ENCODE results near the gene MTMR12.

Gene MTMR12

GRCh38 chr5:32312197-32312594 is 543 bp downstream of the MTMR12 start:
- Histone ChIP-seq H3K4me3 (ENCODE audit: low read depth, low read length) (peak overlapping the region; percentile 71), H3K36me3 (no peaks in the 10 kb centered on the region), H3K27me3 (no peaks in the 10 kb centered on the region), H3K9me3 (no peaks in the 10 kb centered on the region), H3K4me1 (no peaks in the 10 kb centered on the region)
- TF ChIP-seq, protein P1, sequence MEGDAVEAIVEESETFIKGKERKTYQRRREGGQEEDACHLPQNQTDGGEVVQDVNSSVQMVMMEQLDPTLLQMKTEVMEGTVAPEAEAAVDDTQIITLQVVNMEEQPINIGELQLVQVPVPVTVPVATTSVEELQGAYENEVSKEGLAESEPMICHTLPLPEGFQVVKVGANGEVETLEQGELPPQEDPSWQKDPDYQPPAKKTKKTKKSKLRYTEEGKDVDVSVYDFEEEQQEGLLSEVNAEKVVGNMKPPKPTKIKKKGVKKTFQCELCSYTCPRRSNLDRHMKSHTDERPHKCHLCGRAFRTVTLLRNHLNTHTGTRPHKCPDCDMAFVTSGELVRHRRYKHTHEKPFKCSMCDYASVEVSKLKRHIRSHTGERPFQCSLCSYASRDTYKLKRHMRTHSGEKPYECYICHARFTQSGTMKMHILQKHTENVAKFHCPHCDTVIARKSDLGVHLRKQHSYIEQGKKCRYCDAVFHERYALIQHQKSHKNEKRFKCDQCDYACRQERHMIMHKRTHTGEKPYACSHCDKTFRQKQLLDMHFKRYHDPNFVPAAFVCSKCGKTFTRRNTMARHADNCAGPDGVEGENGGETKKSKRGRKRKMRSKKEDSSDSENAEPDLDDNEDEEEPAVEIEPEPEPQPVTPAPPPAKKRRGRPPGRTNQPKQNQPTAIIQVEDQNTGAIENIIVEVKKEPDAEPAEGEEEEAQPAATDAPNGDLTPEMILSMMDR (IDR thresholded peaks at IDR 0.05; ENCODE audit: low read depth, low read length) = no peak
- peak; percentile 75 for DNase-seq

- H3K4me1 ChIP-seq = no peaks in the 10 kb centered on the region
- H3K27me3 ChIP-seq = no peaks in the 10 kb centered on the region
- TF ChIP-seq, protein P1 (IDR thresholded peaks at IDR 0.05; ENCODE audit: low read depth, low read length) = no peak
- DNase-seq = no peak
- H3K9me3 ChIP-seq = no peaks in the 10 kb centered on the region
- no peaks in the 10 kb centered on the region for H3K36me3 ChIP-seq
- peak overlapping the region; percentile 71 for H3K4me3 ChIP-seq (ENCODE audit: low read depth, low read length)
Measured at GRCh38 chr5:32311404-32312196, 1.1 kb downstream of the MTMR12 start.

- no peak overlapping the region for H3K4me3 ChIP-seq (ENCODE audit: low read depth, low read length)
- H3K4me1 ChIP-seq = no peaks in the 10 kb centered on the region
- H3K9me3 ChIP-seq = no peaks in the 10 kb centered on the region
- TF ChIP-seq, protein P1 (IDR thresholded peaks at IDR 0.05; ENCODE audit: low read depth, low read length) = no peak
- H3K36me3 ChIP-seq = no peaks in the 10 kb centered on the region
- H3K27me3 ChIP-seq = no peaks in the 10 kb centered on the region
- DNase-seq = no peak
Measured at GRCh38 chr5:32309761-32310160, 3.0 kb downstream of the MTMR12 start.

DNA sequence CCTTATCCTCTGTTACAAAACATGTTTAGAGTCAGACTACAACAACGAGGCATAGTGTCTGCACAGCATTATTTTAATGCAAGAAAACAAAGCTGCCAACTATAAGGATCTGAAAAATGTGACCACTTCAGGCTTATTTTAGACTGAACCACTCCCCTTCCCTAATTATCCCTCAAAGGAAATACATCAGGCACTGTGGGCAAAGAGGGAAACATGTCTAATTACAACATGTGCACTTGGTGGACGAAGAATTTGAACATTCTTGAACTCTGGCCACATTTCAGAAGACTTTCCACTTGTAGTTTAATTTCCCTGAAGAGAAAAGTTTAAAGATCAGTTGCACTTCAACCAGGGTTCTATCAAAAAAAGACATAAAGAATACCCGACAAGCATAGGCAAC is 3.8 kb downstream of the MTMR12 start:
- H3K4me1 ChIP-seq = no peaks in the 10 kb centered on the region
- DNase-seq = no peak
- H3K36me3 ChIP-seq = no peaks in the 10 kb centered on the region
- TF ChIP-seq, protein P1 (IDR thresholded peaks at IDR 0.05; ENCODE audit: low read depth, low read length) = no peak
- H3K27me3 ChIP-seq = no peaks in the 10 kb centered on the region
- no peaks in the 10 kb centered on the region for H3K9me3 ChIP-seq
- no peak overlapping the region for H3K4me3 ChIP-seq (ENCODE audit: low read depth, low read length)

DNA sequence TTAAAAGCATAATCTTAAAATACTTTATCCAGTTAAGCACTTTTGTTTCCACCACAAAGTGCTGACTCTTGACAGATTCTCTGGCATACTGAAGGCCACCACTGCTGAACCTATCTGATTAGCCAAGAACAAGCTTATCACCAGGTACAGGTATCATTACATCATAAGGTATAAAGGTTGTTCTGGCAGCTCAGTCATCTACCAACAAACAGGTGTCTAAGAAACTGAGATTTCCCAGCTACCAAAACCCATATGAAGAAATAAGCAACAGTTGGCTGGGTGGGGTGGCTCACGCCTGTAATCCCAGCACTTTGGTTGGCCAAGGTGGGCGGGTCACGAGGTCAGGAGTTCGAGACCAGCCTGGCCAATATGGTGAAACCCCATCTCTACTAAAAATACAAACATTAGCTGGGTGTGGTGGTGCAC is 5.0 kb downstream of the MTMR12 start:
- Histone ChIP-seq H3K36me3 (no peaks in the 10 kb centered on the region), H3K4me3 (ENCODE audit: low read depth, low read length) (no peak overlapping the region), H3K9me3 (no peaks in the 10 kb centered on the region), H3K4me1 (no peaks in the 10 kb centered on the region), H3K27me3 (no peaks in the 10 kb centered on the region)
- TF ChIP-seq, protein P1 (IDR thresholded peaks at IDR 0.05; ENCODE audit: low read depth, low read length) = no peak
- no peak for DNase-seq

DNA sequence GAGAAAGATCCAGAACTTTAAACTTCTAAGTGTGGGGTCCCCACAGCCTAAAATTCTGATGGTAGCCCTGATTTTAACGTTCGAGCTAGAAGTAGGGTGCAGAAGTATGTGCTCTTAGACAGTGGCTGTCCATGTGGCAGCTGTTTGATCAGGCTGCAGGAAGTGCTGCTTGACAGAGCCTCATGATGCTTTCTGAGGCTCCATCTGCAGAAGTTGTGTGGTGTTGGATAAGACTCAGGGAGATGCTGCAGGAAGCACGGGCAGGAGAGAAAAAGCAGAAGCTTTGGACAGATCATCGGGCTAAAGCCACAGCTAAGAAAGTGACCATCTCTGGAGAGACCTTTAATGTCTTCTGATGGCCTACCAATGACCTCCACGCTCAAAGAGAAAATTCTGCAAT is 8.1 kb downstream of the MTMR12 start:
- Histone ChIP-seq H3K9me3 (no peaks in the 10 kb centered on the region), H3K4me3 (ENCODE audit: low read depth, low read length) (no peak overlapping the region), H3K4me1 (no peaks in the 10 kb centered on the region), H3K36me3 (no peaks in the 10 kb centered on the region), H3K27me3 (no peaks in the 10 kb centered on the region)
- DNase-seq = no peak
- TF ChIP-seq, protein P1 (IDR thresholded peaks at IDR 0.05; ENCODE audit: low read depth, low read length) = no peak

Measured in BE2C (cell line).